ENCODE results near the gene HOXA6.

The HOXA6 gene

GRCh38 chr7:27172823-27173510 lies 25.4 kb upstream of the HOXA6 start:
- no peak for DNase-seq (ENCODE audit: low read depth)

GRCh38 chr7:27172315-27172774 lies 24.8 kb upstream of the HOXA6 start:
- DNase-seq (ENCODE audit: low read depth) = no peak

- DNase-seq (ENCODE audit: low read depth) = no peak
These were observed 24.2 kb upstream of the HOXA6 start for GRCh38 chr7:27171637-27172314.

GRCh38 chr7:27171325-27171636 lies 23.7 kb upstream of the HOXA6 start:
- no peak for DNase-seq (ENCODE audit: low read depth)

GRCh38 chr7:27170426-27171324 lies 23.1 kb upstream of the HOXA6 start:
- no peak for DNase-seq (ENCODE audit: low read depth)

GRCh38 chr7:27169658-27170425 lies 22.3 kb upstream of the HOXA6 start:
- DNase-seq (ENCODE audit: low read depth) = no peak

GRCh38 chr7:27168265-27168947 lies 20.8 kb upstream of the HOXA6 start:
- no peak for DNase-seq (ENCODE audit: low read depth)

- no peak for DNase-seq (ENCODE audit: low read depth)
These were observed 20.3 kb upstream of the HOXA6 start for GRCh38 chr7:27167916-27168264.

- no peak for DNase-seq (ENCODE audit: low read depth)
These were observed 19.2 kb upstream of the HOXA6 start for GRCh38 chr7:27166531-27167505.

- DNase-seq (ENCODE audit: low read depth) = no peak
These were observed 18.5 kb upstream of the HOXA6 start for GRCh38 chr7:27165996-27166530.

GRCh38 chr7:27165089-27165995 lies 17.8 kb upstream of the HOXA6 start, which contains the start of gene HOXA9:
Gene HOXA9, minus strand, starts transcription at chr7:27165537. Its CDS starts 80 bp downstream, at chr7:27165457.
- DNase-seq (ENCODE audit: low read depth) = peak; percentile 87

- DNase-seq (ENCODE audit: low read depth) = no peak
These were observed 17.0 kb upstream of the HOXA6 start for GRCh38 chr7:27164367-27165088.

- no peak for DNase-seq (ENCODE audit: low read depth)
These were observed 16.4 kb upstream of the HOXA6 start for GRCh38 chr7:27164045-27164366.

GRCh38 chr7:27163288-27164044 lies 15.9 kb upstream of the HOXA6 start:
- DNase-seq (ENCODE audit: low read depth) = no peak

- peak; percentile 21 for DNase-seq (ENCODE audit: low read depth)
These were observed 15.2 kb upstream of the HOXA6 start for GRCh38 chr7:27162561-27163287.

GRCh38 chr7:27161721-27162560 lies 14.4 kb upstream of the HOXA6 start:
- peak; percentile 15 for DNase-seq (ENCODE audit: low read depth)
